ENCODE results near the gene CRISP1.

DNA sequence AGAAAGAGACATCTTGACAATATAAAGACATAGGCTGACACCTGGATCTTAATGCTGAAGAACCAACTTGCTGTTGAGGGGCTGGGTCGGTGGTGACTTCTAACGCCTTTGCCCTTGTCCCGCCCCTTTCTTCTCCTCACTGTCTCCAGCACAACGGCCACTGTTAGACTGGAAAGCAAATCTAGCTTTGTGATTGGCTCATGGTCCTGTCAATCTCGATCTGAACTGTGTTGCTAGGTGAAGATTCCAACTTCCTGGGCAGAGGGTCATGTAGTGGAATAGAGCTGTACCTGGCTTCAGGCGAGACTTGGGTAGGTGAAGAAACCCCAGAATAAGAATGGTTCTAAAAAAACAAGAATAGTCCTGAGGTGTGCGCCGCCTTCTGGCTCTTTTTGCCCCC is 79.2 kb downstream of the CRISP1 start, which contains the start of gene PGK2:
- TF ChIP-seq POLR2A (IDR thresholded peaks at IDR 0.05) = no peak
- TF ChIP-seq, protein P1, sequence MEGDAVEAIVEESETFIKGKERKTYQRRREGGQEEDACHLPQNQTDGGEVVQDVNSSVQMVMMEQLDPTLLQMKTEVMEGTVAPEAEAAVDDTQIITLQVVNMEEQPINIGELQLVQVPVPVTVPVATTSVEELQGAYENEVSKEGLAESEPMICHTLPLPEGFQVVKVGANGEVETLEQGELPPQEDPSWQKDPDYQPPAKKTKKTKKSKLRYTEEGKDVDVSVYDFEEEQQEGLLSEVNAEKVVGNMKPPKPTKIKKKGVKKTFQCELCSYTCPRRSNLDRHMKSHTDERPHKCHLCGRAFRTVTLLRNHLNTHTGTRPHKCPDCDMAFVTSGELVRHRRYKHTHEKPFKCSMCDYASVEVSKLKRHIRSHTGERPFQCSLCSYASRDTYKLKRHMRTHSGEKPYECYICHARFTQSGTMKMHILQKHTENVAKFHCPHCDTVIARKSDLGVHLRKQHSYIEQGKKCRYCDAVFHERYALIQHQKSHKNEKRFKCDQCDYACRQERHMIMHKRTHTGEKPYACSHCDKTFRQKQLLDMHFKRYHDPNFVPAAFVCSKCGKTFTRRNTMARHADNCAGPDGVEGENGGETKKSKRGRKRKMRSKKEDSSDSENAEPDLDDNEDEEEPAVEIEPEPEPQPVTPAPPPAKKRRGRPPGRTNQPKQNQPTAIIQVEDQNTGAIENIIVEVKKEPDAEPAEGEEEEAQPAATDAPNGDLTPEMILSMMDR (IDR thresholded peaks at IDR 0.05) = no peak
- no peak for TF ChIP-seq POLR2AphosphoS5 (IDR thresholded peaks at IDR 0.05)

Data from transverse colon (tissue), 4 donors.